Nephron (organoid): ENCODE results near the gene HMGB4.

Source experiments
- H3K27ac Mint-ChIP-seq, 3 experiments: 2 replicates each; pipeline ENCODE4 v1.8.0; 2020; ENCODE audit warnings: mixed read lengths in 3 of 3, mild to moderate bottlenecking in 2 of 3, moderate library complexity in 1 of 3
- H3K27me3 Mint-ChIP-seq: 2 replicates; pipeline ENCODE4 v1.8.0; 2021; ENCODE audit warnings: low read depth, mild to moderate bottlenecking, moderate library complexity, mixed read lengths
- H3K36me3 Mint-ChIP-seq: 2 replicates; pipeline ENCODE4 v1.8.0; 2020; ENCODE audit warnings: low read depth, mixed read lengths
- H3K4me1 Mint-ChIP-seq: 2 replicates; pipeline ENCODE4 v1.8.0; 2020; ENCODE audit warnings: mixed read lengths
- H3K4me3 Mint-ChIP-seq, 3 experiments: 2 replicates each; pipeline ENCODE4 v1.8.0; 2020; ENCODE audit warnings: mild to moderate bottlenecking in 3 of 3, mixed read lengths in 3 of 3, moderate library complexity in 2 of 3
- H3K9me3 Mint-ChIP-seq: 2 replicates; pipeline ENCODE4 v1.8.0; 2020; ENCODE audit warnings: mixed read lengths
- CTCF ChIP-seq, 3 experiments: fragments of 200-600 bp; sonication (generic); IDR thresholded peaks; one replicate each; pipeline ENCODE4 v1.5.0; 2021; ENCODE audit warnings: antibody characterized with exemption in 3 of 3; ENCODE audit not compliant: unreplicated experiment in 3 of 3

The HMGB4 gene

GRCh38 chr1:33848205-33848937, 15.5 kb upstream of the HMGB4 start:
- Mint-ChIP-seq H3K4me1 (peaks cover 15% of the 10 kb centered on the region), H3K27me3 (peaks cover 21% of the 10 kb centered on the region), H3K4me3 (no peak overlapping the region), H3K36me3 (no peaks in the 10 kb centered on the region), H3K9me3 (no peaks in the 10 kb centered on the region), H3K27ac (no peak overlapping the region)
- no peak for TF ChIP-seq CTCF (IDR thresholded peaks at IDR 0.05; ENCODE audit: unreplicated experiment in 3 of 3)

- no peak for TF ChIP-seq CTCF (IDR thresholded peaks at IDR 0.05; ENCODE audit: unreplicated experiment in 3 of 3)
- no peak overlapping the region for H3K27ac Mint-ChIP-seq
- H3K36me3 Mint-ChIP-seq: no peaks in the 10 kb centered on the region
- peaks cover 20% of the 10 kb centered on the region for H3K27me3 Mint-ChIP-seq
- peaks cover 15% of the 10 kb centered on the region for H3K4me1 Mint-ChIP-seq
- H3K4me3 Mint-ChIP-seq: no peak overlapping the region
- no peaks in the 10 kb centered on the region for H3K9me3 Mint-ChIP-seq
These were observed 14.7 kb upstream of the HMGB4 start for GRCh38 chr1:33849211-33849610.

- H3K4me3 Mint-ChIP-seq: no peak overlapping the region
- TF ChIP-seq CTCF (IDR thresholded peaks at IDR 0.05; ENCODE audit: unreplicated experiment in 3 of 3): no peak
- no peak overlapping the region for H3K27ac Mint-ChIP-seq
- H3K36me3 Mint-ChIP-seq: no peaks in the 10 kb centered on the region
- H3K27me3 Mint-ChIP-seq: peaks cover 24% of the 10 kb centered on the region
- H3K9me3 Mint-ChIP-seq: no peaks in the 10 kb centered on the region
- H3K4me1 Mint-ChIP-seq: peaks cover 8% of the 10 kb centered on the region
These were observed 13.4 kb upstream of the HMGB4 start for GRCh38 chr1:33850481-33850880.

GRCh38 chr1:33852711-33853110, 11.2 kb upstream of the HMGB4 start:
- Mint-ChIP-seq H3K9me3 (no peaks in the 10 kb centered on the region), H3K4me1 (no peaks in the 10 kb centered on the region), H3K27ac (no peak overlapping the region), H3K36me3 (no peaks in the 10 kb centered on the region), H3K27me3 (peaks cover 32% of the 10 kb centered on the region), H3K4me3 (no peak overlapping the region)
- TF ChIP-seq CTCF (IDR thresholded peaks at IDR 0.05; ENCODE audit: unreplicated experiment in 3 of 3): no peak

- Mint-ChIP-seq H3K27ac (no peak overlapping the region), H3K9me3 (no peaks in the 10 kb centered on the region), H3K27me3 (peaks cover 32% of the 10 kb centered on the region), H3K36me3 (no peaks in the 10 kb centered on the region), H3K4me3 (no peak overlapping the region), H3K4me1 (no peaks in the 10 kb centered on the region)
- no peak for TF ChIP-seq CTCF (IDR thresholded peaks at IDR 0.05; ENCODE audit: unreplicated experiment in 3 of 3)
These were observed 10.4 kb upstream of the HMGB4 start for GRCh38 chr1:33853431-33853830.

GRCh38 chr1:33854091-33854490, 9.8 kb upstream of the HMGB4 start:
- Mint-ChIP-seq H3K9me3 (no peaks in the 10 kb centered on the region), H3K27me3 (peaks cover 32% of the 10 kb centered on the region), H3K4me3 (no peak overlapping the region), H3K27ac (no peak overlapping the region), H3K36me3 (no peaks in the 10 kb centered on the region), H3K4me1 (no peaks in the 10 kb centered on the region)
- no peak for TF ChIP-seq CTCF (IDR thresholded peaks at IDR 0.05; ENCODE audit: unreplicated experiment in 3 of 3)
